Hepatocyte (in vitro differentiated cells): ENCODE results near the gene MSX1. TPM values are rescaled to one million over a fixed set of nuclear protein-coding genes. Genes with fewer than 3 reads are reported as not detected.
"Not testable (repeated sequence)": the region's sequence is repeated elsewhere in the genome, so short reads cannot be mapped to it uniquely, and the experiment has no call there.

Experiments used
- DNase-seq: peaks from one replicate; pipeline ENCODE4 v3.0.0-alpha.2; 2016; ENCODE audit warnings: low spot score
- H2AFZ ChIP-seq: fragments of 200-600 bp; sonication (generic); 2 replicates; pipeline ENCODE4 v1.6.0; 2016; ENCODE audit warnings: antibody characterized with exemption, mild to moderate bottlenecking
- H3K27ac ChIP-seq: fragments of 200-600 bp; sonication (generic); 2 replicates; pipeline ENCODE4 v1.5.1; 2016; ENCODE audit warnings: mild to moderate bottlenecking
- H3K27me3 ChIP-seq: fragments of 200-600 bp; sonication (generic); 2 replicates; pipeline ENCODE4 v1.6.1; 2016
- H3K36me3 ChIP-seq: fragments of 200-600 bp; sonication (generic); replicated peaks from 2 replicates; pipeline ENCODE4 v1.5.1; 2016; ENCODE audit warnings: low read depth; ENCODE audit not compliant: insufficient read depth
- H3K4me1 ChIP-seq: fragments of 200-600 bp; sonication (generic); 2 replicates; pipeline ENCODE4 v1.5.1; 2016; ENCODE audit warnings: mild to moderate bottlenecking, moderate library complexity; ENCODE audit not compliant: insufficient read depth
- H3K4me2 ChIP-seq: fragments of 200-600 bp; sonication (generic); 2 replicates; pipeline ENCODE4 v1.6.0; 2016
- H3K4me3 ChIP-seq: fragments of 200-600 bp; sonication (generic); 2 replicates; pipeline ENCODE4 v1.5.1; 2016; ENCODE audit warnings: mild to moderate bottlenecking
- H3K79me2 ChIP-seq: fragments of 200-600 bp; sonication (generic); 2 replicates; pipeline ENCODE4 v1.6.0; 2017; ENCODE audit warnings: mild to moderate bottlenecking
- H3K9me2 ChIP-seq: fragments of 200-600 bp; sonication (generic); replicated peaks from 2 replicates; pipeline ENCODE4 v1.6.0; 2017; ENCODE audit warnings: mild to moderate bottlenecking; ENCODE audit not compliant: insufficient read depth
- H3K9me3 ChIP-seq: fragments of 200-600 bp; sonication (generic); 2 replicates; pipeline ENCODE4 v1.5.1; 2016; ENCODE audit warnings: low read depth, mild to moderate bottlenecking
- H4K20me1 ChIP-seq: fragments of 200-600 bp; sonication (generic); 2 replicates; pipeline ENCODE4 v1.6.0; 2016; ENCODE audit warnings: mild to moderate bottlenecking; ENCODE audit not compliant: insufficient read depth, poor library complexity, severe bottlenecking
- EZH2 ChIP-seq: fragments of 200-600 bp; sonication (generic); IDR thresholded peaks from 2 replicates; pipeline ENCODE4 v1.6.1; 2016; ENCODE audit warnings: antibody characterized with exemption, mild to moderate bottlenecking, borderline replicate concordance
- EZH2phosphoT487 ChIP-seq: fragments of 200-600 bp; sonication (generic); IDR thresholded peaks from one replicate; pipeline ENCODE4 v1.6.1; 2018; ENCODE audit warnings: antibody characterized with exemption, mild to moderate bottlenecking, low read depth, moderate library complexity; ENCODE audit not compliant: unreplicated experiment, severe bottlenecking
- WGBS: methylation state at CpG from one replicate; pipeline ENCODE4 v1.1.6; 2016; ENCODE audit warnings: low lambda C conversion rate; ENCODE audit errors: missing lambda C conversion rate; 5-methylcytosine and 5-hydroxymethylcytosine counted together
- polyA plus RNA-seq: library from polyadenylated mRNA; unstranded; fragments of >200 nt; fragmentation: Nextera tagmentation; extraction: Ambion mirVana; gene quantifications from 2 replicates; pipeline ENCODE4 v1.2.1, GENCODE V29; 2016
- total RNA-seq: library from RNA; depleted of rRNA; stranded (reverse); fragments of >200 nt; gene quantifications from 2 replicates; pipeline ENCODE4 v1.2.3, GENCODE V29; 2014
- TF ChIP-seq, protein P1 (sequence below): fragments of 200-600 bp; sonication (generic); IDR thresholded peaks from 2 replicates; pipeline ENCODE4 v1.5.1; 2016; ENCODE audit warnings: antibody characterized with exemption, mild to moderate bottlenecking; ENCODE audit not compliant: poor library complexity

Gene MSX1
- total and polyA plus RNA-seq, 2 experiments from 2014 or later, result 25.4 to 30.4 TPM

DNA sequence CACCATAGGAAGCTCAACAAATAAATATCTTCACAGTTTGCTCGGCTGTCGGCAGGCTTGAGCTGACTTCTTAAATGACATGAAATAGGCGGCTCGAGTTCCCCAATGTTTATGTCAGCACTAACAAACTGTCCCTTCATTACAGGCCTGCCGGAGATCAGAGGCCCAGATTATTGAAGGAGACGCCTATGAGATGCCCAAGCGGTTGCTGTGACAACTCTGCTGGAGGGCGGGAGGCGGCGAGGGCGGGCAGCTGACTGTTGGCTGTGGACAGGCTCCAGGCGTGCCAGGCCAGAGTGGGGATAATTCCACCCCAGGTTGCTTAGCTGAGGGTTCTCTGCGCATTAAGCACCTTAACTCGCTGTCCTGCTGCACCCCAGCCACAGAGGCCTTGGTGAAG lies 39.2 kb upstream of the MSX1 start:
- 57% methylated on average over 14 of the region's 14 CpGs for WGBS
- TF ChIP-seq EZH2phosphoT487 (no peak), EZH2 (no peak)
- TF ChIP-seq, protein P1, sequence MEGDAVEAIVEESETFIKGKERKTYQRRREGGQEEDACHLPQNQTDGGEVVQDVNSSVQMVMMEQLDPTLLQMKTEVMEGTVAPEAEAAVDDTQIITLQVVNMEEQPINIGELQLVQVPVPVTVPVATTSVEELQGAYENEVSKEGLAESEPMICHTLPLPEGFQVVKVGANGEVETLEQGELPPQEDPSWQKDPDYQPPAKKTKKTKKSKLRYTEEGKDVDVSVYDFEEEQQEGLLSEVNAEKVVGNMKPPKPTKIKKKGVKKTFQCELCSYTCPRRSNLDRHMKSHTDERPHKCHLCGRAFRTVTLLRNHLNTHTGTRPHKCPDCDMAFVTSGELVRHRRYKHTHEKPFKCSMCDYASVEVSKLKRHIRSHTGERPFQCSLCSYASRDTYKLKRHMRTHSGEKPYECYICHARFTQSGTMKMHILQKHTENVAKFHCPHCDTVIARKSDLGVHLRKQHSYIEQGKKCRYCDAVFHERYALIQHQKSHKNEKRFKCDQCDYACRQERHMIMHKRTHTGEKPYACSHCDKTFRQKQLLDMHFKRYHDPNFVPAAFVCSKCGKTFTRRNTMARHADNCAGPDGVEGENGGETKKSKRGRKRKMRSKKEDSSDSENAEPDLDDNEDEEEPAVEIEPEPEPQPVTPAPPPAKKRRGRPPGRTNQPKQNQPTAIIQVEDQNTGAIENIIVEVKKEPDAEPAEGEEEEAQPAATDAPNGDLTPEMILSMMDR, result no peak
- H3K4me2 ChIP-seq, result no peak overlapping the region

GRCh38 chr4:4820739-4821138 lies 38.7 kb upstream of the MSX1 start:
- no peak overlapping the region for H3K4me2 ChIP-seq
- H3K27me3 ChIP-seq, result no peaks in the 10 kb centered on the region
- H3K4me3 ChIP-seq, result no peak overlapping the region
- H3K79me2 ChIP-seq, result no peaks in the 10 kb centered on the region
- no peaks in the 10 kb centered on the region for H3K9me2 ChIP-seq
- WGBS, result 74% methylated on average over 3 of the region's 3 CpGs
- H3K27ac ChIP-seq, result no peak overlapping the region
- H4K20me1 ChIP-seq, result no peaks in the 10 kb centered on the region
- H2AFZ ChIP-seq, result no peak overlapping the region
- no peaks in the 10 kb centered on the region for H3K9me3 ChIP-seq
- no peaks in the 10 kb centered on the region for H3K36me3 ChIP-seq
- TF ChIP-seq EZH2phosphoT487 (no peak), EZH2 (no peak)
- TF ChIP-seq, protein P1, result no peak
- H3K4me1 ChIP-seq, result no peaks in the 10 kb centered on the region
- no peak for DNase-seq

More for the DNA sequence above, 39.2 kb upstream of the MSX1 start:
- H2AFZ ChIP-seq, result no peak overlapping the region
- H3K79me2 ChIP-seq, result no peaks in the 10 kb centered on the region
- H4K20me1 ChIP-seq, result no peaks in the 10 kb centered on the region
- no peaks in the 10 kb centered on the region for H3K4me1 ChIP-seq
- DNase-seq, result no peak
- no peaks in the 10 kb centered on the region for H3K9me3 ChIP-seq
- H3K27ac ChIP-seq, result no peak overlapping the region
- no peak overlapping the region for H3K4me3 ChIP-seq
- no peaks in the 10 kb centered on the region for H3K27me3 ChIP-seq
- H3K9me2 ChIP-seq, result no peaks in the 10 kb centered on the region
- no peaks in the 10 kb centered on the region for H3K36me3 ChIP-seq

- H3K9me2 ChIP-seq, result no peaks in the 10 kb centered on the region
- no peaks in the 10 kb centered on the region for H3K36me3 ChIP-seq
- no peaks in the 10 kb centered on the region for H3K9me3 ChIP-seq
- no peak for DNase-seq
- no peak overlapping the region for H3K4me3 ChIP-seq
- TF ChIP-seq EZH2phosphoT487, result no peak
- no peak for TF ChIP-seq EZH2
- TF ChIP-seq, protein P1, result no peak
- no peak overlapping the region for H3K4me2 ChIP-seq
- no peak overlapping the region for H2AFZ ChIP-seq
- H3K27me3 ChIP-seq, result no peaks in the 10 kb centered on the region
- no peak overlapping the region for H3K27ac ChIP-seq
- no peaks in the 10 kb centered on the region for H3K4me1 ChIP-seq
- H3K79me2 ChIP-seq, result no peaks in the 10 kb centered on the region
- H4K20me1 ChIP-seq, result no peaks in the 10 kb centered on the region
Measured at GRCh38 chr4:4821577-4821976, 37.9 kb upstream of the MSX1 start.

DNA sequence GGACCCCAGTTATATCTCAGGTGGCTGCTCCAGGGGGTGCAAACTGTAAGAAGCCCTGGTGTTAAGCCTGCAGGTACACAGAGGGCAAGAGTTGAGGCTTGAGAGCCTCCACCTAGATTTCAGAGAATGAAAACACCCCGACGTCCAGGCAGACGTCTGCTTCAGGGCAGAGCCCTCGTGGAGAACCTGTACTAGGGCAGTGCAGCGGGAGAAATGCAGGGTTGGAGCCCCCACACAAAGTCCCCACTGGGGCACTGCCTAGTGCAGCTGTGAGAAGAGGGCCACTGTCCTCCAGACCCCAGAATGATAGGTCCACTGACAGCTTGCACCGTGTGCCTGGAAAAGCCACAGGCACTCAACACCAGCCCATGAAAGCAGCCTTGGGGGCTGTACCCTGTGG lies 37.2 kb upstream of the MSX1 start:
- not testable (repeated sequence) for DNase-seq, H3K27ac ChIP-seq, H3K79me2 ChIP-seq, H3K27me3 ChIP-seq, H3K9me2 ChIP-seq, H3K4me2 ChIP-seq, H2AFZ ChIP-seq, H3K36me3 ChIP-seq, H3K4me3 ChIP-seq, H3K9me3 ChIP-seq, H4K20me1 ChIP-seq, H3K4me1 ChIP-seq
- WGBS, result 86% methylated on average over 6 of the region's 6 CpGs
